Measurements from ENCODE around the gene ST6GALNAC1. TPM values are rescaled to one million over a fixed set of nuclear protein-coding genes. Genes with fewer than 3 reads are reported as not detected.
A peak's percentile ranks its signal among the peaks of the same experiment; 100 is the strongest.

ST6GALNAC1 gene
- polyA plus RNA-seq, 1 experiment, result not detected

DNA sequence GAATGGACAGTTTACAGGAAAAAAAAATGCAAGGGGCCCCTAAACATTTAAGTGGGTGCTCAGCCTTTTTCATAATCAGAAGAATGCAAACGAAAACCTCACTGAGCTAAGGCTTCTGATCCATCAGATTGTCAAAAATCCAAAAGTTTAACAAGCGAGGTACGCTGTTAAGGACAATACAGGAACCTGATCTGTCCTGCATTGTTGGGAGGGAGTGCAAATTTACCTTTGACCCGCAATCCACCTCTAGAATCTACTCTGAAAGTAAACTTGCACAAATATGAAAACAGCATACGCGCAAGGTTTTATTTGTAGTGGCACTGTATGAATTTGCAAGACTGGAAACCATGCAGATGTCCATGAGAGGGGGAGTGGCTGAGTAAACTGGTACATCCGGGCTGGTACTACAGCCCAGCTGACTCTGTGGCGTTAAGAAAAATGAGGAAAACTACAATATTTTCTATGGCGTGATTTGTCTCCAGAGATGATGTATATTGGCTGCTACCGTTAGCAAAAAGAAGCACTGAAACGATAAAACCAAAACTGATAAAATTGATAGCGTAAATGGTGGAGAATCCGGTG is 28.8 kb upstream of the ST6GALNAC1 start:
- POLR2A ChIA-PET, result interaction anchor here (0.9 to 2.1 kb wide), 5 partner anchors 36 to 54 kb away, joined by 3 to 9 read pairs (median 4); partner anchors contain the start of genes JMJD6, METTL23 and MXRA7
- H3K27ac ChIP-seq (ENCODE audit: low read depth, low read length), result peak overlapping the region; percentile 33

GRCh38 chr17:76671912-76672262 is 28.3 kb upstream of the ST6GALNAC1 start:
- H3K27me3 ChIP-seq (ENCODE audit: control insufficient read depth, insufficient read depth, low read length), result no peaks in the 10 kb centered on the region
- H3K4me3 ChIP-seq (ENCODE audit: low read depth, low read length), result peak overlapping the region; percentile 75
- POLR2A ChIA-PET, result interaction anchor here (0.6 to 2.1 kb wide), 9 partner anchors 12 to 142 kb away, joined by 3 to 9 read pairs (median 3); partner anchors contain the start of genes JMJD6, METTL23 and MXRA7
- H3K27ac ChIP-seq (ENCODE audit: low read depth, low read length), result peak overlapping the region; percentile 33
- CTCF ChIA-PET, result interaction anchor here (0.6 to 2.0 kb wide), 7 partner anchors 10 to 168 kb away, joined by 3 to 15 read pairs (median 3); no protein-coding TSS in a partner anchor
- H3K9me3 ChIP-seq (ENCODE audit: control insufficient read depth, insufficient read depth, low read length), result no peaks in the 10 kb centered on the region
- no peak for DNase-seq (ENCODE audit: low read depth, low spot score)
- TF ChIP-seq CTCF (IDR thresholded peaks at IDR 0.05; ENCODE audit: low read depth, low read length), result no peak

More for the DNA sequence above, 28.8 kb upstream of the ST6GALNAC1 start:
- H3K27me3 ChIP-seq (ENCODE audit: control insufficient read depth, insufficient read depth, low read length), result no peaks in the 10 kb centered on the region
- peak overlapping the region; percentile 75 for H3K4me3 ChIP-seq (ENCODE audit: low read depth, low read length)
- no peak for TF ChIP-seq CTCF (IDR thresholded peaks at IDR 0.05; ENCODE audit: low read depth, low read length)
- no peak for DNase-seq (ENCODE audit: low read depth, low spot score)
- CTCF ChIA-PET, result interaction anchor here (1.0 to 2.0 kb wide), 4 partner anchors 9 to 113 kb away, joined by 3 to 15 read pairs (median 6); no protein-coding TSS in a partner anchor
- no peaks in the 10 kb centered on the region for H3K9me3 ChIP-seq (ENCODE audit: control insufficient read depth, insufficient read depth, low read length)

- H3K4me3 ChIP-seq (ENCODE audit: low read depth, low read length), result peak overlapping the region; percentile 75
- no peaks in the 10 kb centered on the region for H3K9me3 ChIP-seq (ENCODE audit: control insufficient read depth, insufficient read depth, low read length)
- peak; percentile 100 for DNase-seq (ENCODE audit: low read depth, low spot score)
- no peaks in the 10 kb centered on the region for H3K27me3 ChIP-seq (ENCODE audit: control insufficient read depth, insufficient read depth, low read length)
- no peak for TF ChIP-seq CTCF (IDR thresholded peaks at IDR 0.05; ENCODE audit: low read depth, low read length)
- ChIA-PET POLR2A (interaction anchor here (0.6 to 2.1 kb wide), 13 partner anchors 12 to 167 kb away, joined by 3 to 9 read pairs (median 3); partner anchors contain the start of genes JMJD6, METTL23 and MXRA7), CTCF (interaction anchor here (0.6 to 2.0 kb wide), 8 partner anchors 9 to 168 kb away, joined by 3 to 15 read pairs (median 3); no protein-coding TSS in a partner anchor)
- peak overlapping the region; percentile 61 for H3K27ac ChIP-seq (ENCODE audit: low read depth, low read length)
These were observed 27.8 kb upstream of the ST6GALNAC1 start for GRCh38 chr17:76671123-76671911.

DNA sequence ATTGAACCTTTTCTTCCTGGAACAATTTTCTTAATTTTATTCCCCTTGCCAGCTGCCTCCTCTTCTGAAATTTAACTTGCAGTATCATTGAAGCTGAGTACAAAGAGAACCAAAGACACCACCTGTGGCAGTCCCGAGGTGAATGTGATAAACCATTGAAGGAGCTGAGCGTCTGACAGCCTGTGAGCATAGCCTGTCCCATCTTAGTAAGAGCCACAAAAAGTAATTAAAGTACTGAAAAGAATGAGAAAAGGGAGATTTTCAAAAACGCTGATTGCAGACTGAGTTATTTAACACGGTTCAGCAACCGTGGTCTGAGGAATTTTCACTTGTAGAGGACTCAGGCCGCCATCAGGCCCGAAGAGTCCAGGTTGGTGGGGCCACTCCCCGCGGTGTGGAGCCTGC is 27.2 kb upstream of the ST6GALNAC1 start:
- POLR2A ChIA-PET, result interaction anchor here (0.6 to 2.1 kb wide), 8 partner anchors 13 to 166 kb away, joined by 3 to 9 read pairs (median 4); partner anchors contain the start of genes JMJD6, METTL23 and MXRA7
- Histone ChIP-seq H3K4me3 (ENCODE audit: low read depth, low read length) (no peak overlapping the region), H3K27ac (ENCODE audit: low read depth, low read length) (no peak overlapping the region), H3K27me3 (ENCODE audit: control insufficient read depth, insufficient read depth, low read length) (no peaks in the 10 kb centered on the region), H3K9me3 (ENCODE audit: control insufficient read depth, insufficient read depth, low read length) (no peaks in the 10 kb centered on the region)
- CTCF ChIA-PET, result interaction anchor here (0.7 to 2.0 kb wide), 4 partner anchors 10 to 147 kb away, joined by 3 to 15 read pairs (median 6); no protein-coding TSS in a partner anchor
- no peak for DNase-seq (ENCODE audit: low read depth, low spot score)
- no peak for TF ChIP-seq CTCF (IDR thresholded peaks at IDR 0.05; ENCODE audit: low read depth, low read length)

Measured in AG04450 (cell line).